ENCODE data around the gene SEPTIN12.
"Not testable (repeated sequence)": the region's sequence is repeated elsewhere in the genome, so short reads cannot be mapped to it uniquely, and the experiment has no call there.

SEPTIN12 gene

GRCh38 chr16:4787068-4787467 lies 1.1 kb downstream of the SEPTIN12 start:
- in situ Hi-C loops (cut with MboI; ENCODE audit: low pct_unique_long_range_greater_than_20kb, low sequenced_read_pairs, unreplicated experiment): no loop called here
- TF ChIP-seq CTCF (IDR thresholded peaks at IDR 0.05; ENCODE audit: extremely low read depth, insufficient read depth, missing control alignments): no peak
- DNase-seq (ENCODE audit: low spot score): no peak

- TF ChIP-seq CTCF (IDR thresholded peaks at IDR 0.05; ENCODE audit: extremely low read depth, insufficient read depth, missing control alignments): no peak
- no peak for DNase-seq (ENCODE audit: low spot score)
- in situ Hi-C loops (cut with MboI; ENCODE audit: low pct_unique_long_range_greater_than_20kb, low sequenced_read_pairs, unreplicated experiment): no loop called here
Observed at GRCh38 chr16:4785758-4786433, 2.2 kb downstream of the SEPTIN12 start.

GRCh38 chr16:4784444-4784987 lies 3.6 kb downstream of the SEPTIN12 start:
- DNase-seq (ENCODE audit: low spot score); in situ Hi-C loops (cut with MboI; ENCODE audit: low pct_unique_long_range_greater_than_20kb, low sequenced_read_pairs, unreplicated experiment): not testable (repeated sequence)

GRCh38 chr16:4783951-4784336 lies 4.2 kb downstream of the SEPTIN12 start:
- no peak for TF ChIP-seq CTCF (IDR thresholded peaks at IDR 0.05; ENCODE audit: extremely low read depth, insufficient read depth, missing control alignments)
- in situ Hi-C loops (cut with MboI; ENCODE audit: low pct_unique_long_range_greater_than_20kb, low sequenced_read_pairs, unreplicated experiment): no loop called here
- DNase-seq (ENCODE audit: low spot score): no peak

GRCh38 chr16:4783251-4783950 lies 4.7 kb downstream of the SEPTIN12 start:
- TF ChIP-seq CTCF (IDR thresholded peaks at IDR 0.05; ENCODE audit: extremely low read depth, insufficient read depth, missing control alignments): no peak
- in situ Hi-C loops (cut with MboI; ENCODE audit: low pct_unique_long_range_greater_than_20kb, low sequenced_read_pairs, unreplicated experiment): no loop called here
- DNase-seq (ENCODE audit: low spot score): no peak

- in situ Hi-C loops (cut with MboI; ENCODE audit: low pct_unique_long_range_greater_than_20kb, low sequenced_read_pairs, unreplicated experiment): no loop called here
Observed at GRCh38 chr16:4780235-4780634, 7.9 kb downstream of the SEPTIN12 start.

More at GRCh38 chr16:4780235-4780634, 7.9 kb downstream of the SEPTIN12 start:
- DNase-seq (ENCODE audit: low spot score): no peak
- TF ChIP-seq CTCF (IDR thresholded peaks at IDR 0.05; ENCODE audit: extremely low read depth, insufficient read depth, missing control alignments): no peak
